ENCODE measurements around the gene OGFOD2. TPM values are rescaled to one million over a fixed set of nuclear protein-coding genes. Genes with fewer than 3 reads are reported as not detected.
"Not testable (repeated sequence)": the region's sequence is repeated elsewhere in the genome, so short reads cannot be mapped to it uniquely, and the experiment has no call there.

Gene OGFOD2
- total RNA-seq, 4 donors from 2014 or later = 29.9 to 37.1 (median 31.4) TPM

- Histone ChIP-seq H3K27me3 (no peaks in the 10 kb centered on the region), H3K36me3 (peaks cover 0 to 16% (median 0%) of the 10 kb centered on the region in 3 donors), H3K4me1 (no peaks in the 10 kb centered on the region), H3K9me3 (no peaks in the 10 kb centered on the region), H3K4me3 (no peak overlapping the region), H3K27ac (no peak overlapping the region)
- DNase-seq = no peak
- TF ChIP-seq POLR2A (IDR thresholded peaks at IDR 0.05) (no peak), CTCF (IDR thresholded peaks at IDR 0.05) (no peak)
Observed at GRCh38 chr12:123013185-123014095, 38.4 kb downstream of the OGFOD2 start.

GRCh38 chr12:123014473-123014872 is 39.4 kb downstream of the OGFOD2 start:
- H3K4me3 ChIP-seq, H3K9me3 ChIP-seq, H3K27ac ChIP-seq, H3K4me1 ChIP-seq, H3K27me3 ChIP-seq, DNase-seq: not testable (repeated sequence)
- peaks cover 0 to 12% (median 0%) of the 10 kb centered on the region in 3 donors for H3K36me3 ChIP-seq

GRCh38 chr12:123017753-123018152 is 42.7 kb downstream of the OGFOD2 start:
- no peaks in the 10 kb centered on the region for H3K27me3 ChIP-seq

GRCh38 chr12:123019841-123020138 is 44.7 kb downstream of the OGFOD2 start:
- H3K36me3 ChIP-seq = no peaks in the 10 kb centered on the region
- H3K4me1 ChIP-seq = peaks cover 0 to 17% (median 0%) of the 10 kb centered on the region in 4 donors
- peak in 1 of 3 donors; percentile 41 for DNase-seq
- no peaks in the 10 kb centered on the region for H3K9me3 ChIP-seq
- H3K27me3 ChIP-seq = no peaks in the 10 kb centered on the region
- no peak overlapping the region for H3K4me3 ChIP-seq
- peak overlapping the region in 2 of 4 donors; percentile 50 to 73 for H3K27ac ChIP-seq
- TF ChIP-seq CTCF (IDR thresholded peaks at IDR 0.05) (no peak), POLR2A (IDR thresholded peaks at IDR 0.05) (no peak)

More at GRCh38 chr12:123017753-123018152, 42.7 kb downstream of the OGFOD2 start:
- Histone ChIP-seq H3K27ac (no peak overlapping the region), H3K36me3 (peaks cover 0 to 5% (median 0%) of the 10 kb centered on the region in 3 donors), H3K4me1 (peaks cover 0 to 17% (median 0%) of the 10 kb centered on the region in 4 donors), H3K4me3 (no peak overlapping the region), H3K9me3 (no peaks in the 10 kb centered on the region)
- TF ChIP-seq POLR2A (IDR thresholded peaks at IDR 0.05) (no peak), CTCF (IDR thresholded peaks at IDR 0.05) (no peak)
- DNase-seq = no peak

- Histone ChIP-seq H3K36me3 (no peaks in the 10 kb centered on the region), H3K27ac (no peak overlapping the region), H3K9me3 (no peaks in the 10 kb centered on the region), H3K27me3 (no peaks in the 10 kb centered on the region), H3K4me1 (peaks cover 0 to 17% (median 0%) of the 10 kb centered on the region in 4 donors), H3K4me3 (no peak overlapping the region)
- no peak for TF ChIP-seq CTCF (IDR thresholded peaks at IDR 0.05)
- no peak for TF ChIP-seq POLR2A (IDR thresholded peaks at IDR 0.05)
- DNase-seq = peak in 1 of 3 donors; percentile 24
Observed at GRCh38 chr12:123021688-123022604, 46.9 kb downstream of the OGFOD2 start.
